Measurements from ENCODE around the gene RSPH1.

RSPH1 gene

GRCh38 chr21:42496120-42496838 is at the start of gene RSPH1:
RSPH1 (minus strand) TSS chr21:42496224; CDS start chr21:42496186, 38 bp downstream.
- peak; percentile 99 for DNase-seq (ENCODE audit: low read depth in 2 of 2)

GRCh38 chr21:42545745-42546144 is 49.7 kb upstream of the RSPH1 start:
- DNase-seq (ENCODE audit: low read depth in 2 of 2), result no peak

DNA sequence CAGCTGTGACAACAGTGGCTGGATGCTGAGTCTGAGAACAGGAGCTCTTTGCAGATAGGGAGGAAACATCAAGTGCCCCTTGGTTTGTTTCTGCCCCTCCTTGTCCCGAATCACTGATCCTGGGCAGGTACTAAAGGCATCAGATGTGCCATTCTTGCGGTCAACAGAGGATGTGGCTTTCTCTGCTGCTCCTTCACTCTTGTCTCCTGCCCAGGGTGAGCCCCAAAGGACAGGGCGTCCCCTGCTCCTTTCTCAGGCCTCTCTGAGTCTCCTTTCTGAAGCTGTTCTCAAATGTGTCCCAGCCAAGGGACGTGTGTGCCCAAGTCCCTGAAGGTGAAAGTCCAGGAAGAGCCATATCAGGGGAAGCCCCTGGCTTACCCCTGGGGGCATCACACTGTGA is 49.3 kb upstream of the RSPH1 start:
- DNase-seq (ENCODE audit: low read depth in 2 of 2), result no peak

DNA sequence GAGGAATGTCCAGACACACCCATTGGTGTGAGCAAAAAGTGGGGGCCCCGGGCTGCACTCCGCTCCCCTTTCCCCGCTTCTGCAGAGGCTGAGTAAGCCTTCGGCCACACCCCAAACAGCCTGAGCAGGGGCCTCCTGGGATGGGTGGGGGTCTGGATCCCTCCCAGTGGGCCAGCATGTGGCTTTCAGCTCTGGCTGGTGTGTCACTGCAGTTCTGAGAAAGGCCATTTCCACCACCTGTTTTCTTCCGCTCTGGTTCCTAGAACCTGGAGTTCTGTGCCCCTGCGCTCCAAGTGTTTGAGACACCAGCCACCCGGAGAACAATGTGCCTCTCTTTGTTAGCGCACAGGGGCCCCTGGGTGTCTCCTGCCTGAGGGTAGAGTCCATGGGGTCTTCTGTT is 48.5 kb upstream of the RSPH1 start:
- DNase-seq (ENCODE audit: low read depth in 2 of 2), result no peak

DNA sequence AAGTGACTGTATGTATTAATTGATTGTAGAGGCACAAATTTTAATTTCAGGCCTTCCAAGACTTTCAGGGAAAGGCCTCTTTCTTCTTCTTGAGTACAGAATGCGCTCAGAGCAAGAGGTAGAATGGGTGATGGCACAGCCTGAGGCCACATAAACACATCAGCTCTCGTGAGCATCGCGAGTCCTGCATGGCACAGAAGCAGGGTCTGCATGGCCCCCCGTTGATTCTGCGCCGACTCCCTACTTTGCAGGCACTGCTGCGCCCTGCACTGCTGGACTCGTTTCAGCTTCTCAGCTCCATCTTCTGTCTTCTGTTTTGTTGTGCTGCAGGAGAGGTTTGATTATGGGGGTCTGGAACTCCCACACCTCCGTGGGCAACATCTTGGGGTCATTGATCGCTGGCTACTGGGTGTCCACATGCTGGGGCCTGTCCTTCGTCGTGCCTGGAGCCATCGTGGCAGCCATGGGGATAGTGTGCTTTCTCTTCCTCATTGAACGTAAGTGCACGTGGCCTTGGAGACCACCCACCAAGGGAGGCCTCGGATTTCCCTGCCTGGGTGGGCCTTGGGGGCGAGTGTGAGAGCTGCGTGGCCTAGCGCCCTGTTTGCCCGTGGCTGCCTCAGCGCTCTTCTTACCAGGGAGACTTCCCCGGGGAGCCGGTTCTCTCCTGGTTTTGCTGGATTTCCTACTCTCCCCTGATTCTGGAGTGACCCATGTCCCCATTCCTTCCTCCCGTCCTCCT is 47.3 kb upstream of the RSPH1 start:
- no peak for DNase-seq (ENCODE audit: low read depth in 2 of 2)

- DNase-seq (ENCODE audit: low read depth in 2 of 2), result no peak
Observed at GRCh38 chr21:42542596-42542995, 46.6 kb upstream of the RSPH1 start.

- DNase-seq (ENCODE audit: low read depth in 2 of 2), result no peak
Observed at GRCh38 chr21:42542196-42542595, 46.2 kb upstream of the RSPH1 start.

DNA sequence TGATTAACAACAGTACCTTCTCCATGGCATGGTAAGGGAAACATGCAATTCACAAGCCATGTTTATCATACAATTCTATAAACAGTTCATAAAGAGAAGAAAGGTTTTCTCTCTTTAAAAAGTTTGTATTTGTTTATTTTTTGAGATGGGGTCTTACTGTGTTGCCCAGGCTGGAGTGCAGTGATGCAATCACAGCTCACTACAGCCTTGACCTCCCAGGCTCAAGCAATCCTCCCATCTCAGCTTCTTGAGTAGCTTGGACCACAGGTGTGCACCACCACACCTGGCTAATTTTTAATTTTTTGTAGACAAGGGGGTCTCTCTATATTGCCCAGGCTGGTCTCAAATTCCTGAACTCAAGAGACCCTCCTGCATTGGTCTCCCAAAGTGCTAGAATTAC is 45.6 kb upstream of the RSPH1 start:
- DNase-seq (ENCODE audit: low read depth in 2 of 2), result no peak

DNA sequence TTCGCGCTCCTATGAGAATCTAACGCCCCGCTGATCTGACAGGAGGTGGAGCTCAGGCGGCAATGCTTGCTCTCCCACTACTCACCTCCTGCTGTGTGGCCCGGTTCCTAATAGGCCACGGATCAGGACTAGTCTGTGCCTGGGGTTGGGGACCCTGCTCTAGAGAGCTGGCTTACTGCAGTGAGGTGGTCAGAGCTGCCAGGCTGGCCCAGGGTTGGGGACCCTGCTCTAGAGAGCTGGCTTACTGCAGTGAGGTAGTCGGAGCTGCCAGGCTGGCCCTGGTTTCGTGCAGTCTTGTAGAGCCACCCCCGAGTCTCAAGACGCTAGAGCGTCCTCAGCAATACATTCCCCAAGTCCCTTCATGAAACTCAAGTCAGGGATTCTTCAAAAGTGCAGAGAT is 45.1 kb upstream of the RSPH1 start:
- DNase-seq (ENCODE audit: low read depth in 2 of 2), result no peak

DNA sequence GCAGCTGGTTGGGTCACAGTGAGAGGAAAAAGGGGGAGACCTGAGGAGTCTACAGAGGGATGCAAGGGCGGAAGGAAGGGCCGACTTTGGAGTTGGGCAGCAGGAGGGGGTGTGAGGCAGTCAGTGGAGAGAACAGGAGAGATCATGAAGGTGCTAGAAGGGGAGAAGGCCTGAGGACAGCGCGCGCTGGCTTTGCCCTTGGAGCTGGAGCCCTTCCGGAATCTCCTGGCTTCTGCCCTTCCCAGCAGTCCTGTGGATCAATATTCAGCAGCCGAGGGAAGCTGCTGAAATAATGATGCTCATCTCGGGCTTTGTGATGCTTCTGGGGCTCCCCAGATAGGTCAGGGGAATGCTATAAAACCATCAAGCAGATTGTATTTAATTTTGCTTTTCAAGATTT is 44.4 kb upstream of the RSPH1 start:
- DNase-seq (ENCODE audit: low read depth in 2 of 2), result no peak

DNA sequence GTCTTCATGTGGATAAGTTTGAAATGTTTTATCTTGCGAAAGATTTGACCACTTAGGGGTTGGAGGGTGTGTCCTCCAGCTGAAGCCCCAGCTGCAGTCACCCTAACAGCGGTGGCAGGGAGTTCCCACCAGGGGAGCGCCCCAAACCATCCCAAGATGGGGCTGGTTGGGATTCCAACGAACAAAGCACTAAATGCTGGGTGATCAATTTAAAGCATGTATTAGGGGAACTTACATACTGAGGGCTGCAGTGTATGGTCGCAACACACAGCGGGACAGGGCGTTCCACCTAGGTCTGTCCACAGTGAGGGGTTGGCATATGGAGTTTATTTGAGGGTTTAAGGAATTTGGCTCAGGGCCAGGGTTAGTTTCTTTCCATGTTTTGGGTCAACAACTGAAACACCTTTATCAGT is 43.9 kb upstream of the RSPH1 start:
- DNase-seq (ENCODE audit: low read depth in 2 of 2), result no peak

- no peak for DNase-seq (ENCODE audit: low read depth in 2 of 2)
Observed at GRCh38 chr21:42539342-42539741, 43.3 kb upstream of the RSPH1 start.

DNA sequence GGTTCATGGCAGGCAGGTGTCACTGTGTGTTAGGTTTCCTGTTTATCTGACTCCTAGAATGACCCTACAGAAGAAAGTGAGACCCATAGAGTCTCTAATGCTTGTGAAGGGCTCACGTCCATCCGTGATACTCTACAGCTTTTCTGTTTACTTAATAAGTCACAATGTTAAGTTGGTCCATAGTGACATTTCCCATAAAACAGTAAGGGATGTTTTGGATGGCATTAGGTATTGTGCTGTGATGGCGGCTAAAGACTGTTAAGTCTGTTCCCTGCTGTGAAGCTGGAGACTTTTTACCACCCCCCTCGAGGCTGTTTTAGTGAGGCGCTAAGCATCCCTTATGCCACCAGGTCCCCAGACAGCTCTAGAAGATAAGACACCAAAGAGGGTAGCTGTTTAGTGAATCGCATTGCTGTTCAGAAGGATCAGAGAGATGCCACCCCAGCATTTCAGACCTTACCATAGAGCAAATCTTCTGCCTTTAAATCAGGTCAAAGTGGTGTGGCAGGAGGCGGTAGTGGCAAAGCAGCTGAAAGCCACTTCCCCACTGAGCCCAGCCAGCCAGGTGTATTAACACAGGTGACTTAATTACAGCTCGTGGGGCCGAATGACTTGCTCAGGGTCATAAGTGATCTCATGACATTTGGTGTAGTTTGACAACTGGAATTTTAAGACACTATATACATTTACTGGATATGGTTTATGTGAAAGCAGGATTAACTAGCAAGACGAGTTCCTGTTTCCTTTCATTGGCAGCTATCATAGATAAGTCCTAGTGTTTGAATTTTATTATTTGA is 42.7 kb upstream of the RSPH1 start:
- no peak for DNase-seq (ENCODE audit: low read depth in 2 of 2)

DNA sequence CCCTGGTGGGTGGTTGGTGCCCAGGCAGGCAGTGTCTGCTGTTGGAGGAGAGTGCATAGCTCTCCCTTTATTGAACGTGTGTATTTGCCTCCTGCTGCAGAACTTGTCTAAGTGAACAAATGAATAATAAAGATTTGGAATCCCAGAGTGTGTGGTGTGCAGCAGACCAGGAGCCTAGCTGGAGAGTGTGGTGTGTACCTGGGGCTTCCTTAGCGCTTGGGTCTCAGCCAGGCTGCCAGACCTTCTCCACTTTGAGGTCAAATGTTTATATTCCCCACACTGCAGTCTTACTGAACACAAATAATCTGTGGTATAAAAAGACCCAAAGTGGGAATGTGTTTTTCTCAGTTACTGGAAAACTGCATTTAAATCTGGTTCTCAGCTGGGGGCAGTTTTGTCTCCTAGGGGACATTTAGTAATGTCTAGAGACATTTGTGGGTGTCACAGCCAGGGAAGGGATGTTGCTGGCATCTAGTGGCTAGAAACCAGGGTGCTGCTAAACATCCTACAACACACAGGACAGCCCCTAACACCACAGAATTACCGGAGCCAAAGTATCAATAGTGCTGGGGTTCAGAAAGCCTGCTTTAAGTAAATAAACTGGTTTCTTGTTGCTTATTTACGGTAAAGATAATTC is 41.2 kb upstream of the RSPH1 start:
- no peak for DNase-seq (ENCODE audit: low read depth in 2 of 2)

DNA sequence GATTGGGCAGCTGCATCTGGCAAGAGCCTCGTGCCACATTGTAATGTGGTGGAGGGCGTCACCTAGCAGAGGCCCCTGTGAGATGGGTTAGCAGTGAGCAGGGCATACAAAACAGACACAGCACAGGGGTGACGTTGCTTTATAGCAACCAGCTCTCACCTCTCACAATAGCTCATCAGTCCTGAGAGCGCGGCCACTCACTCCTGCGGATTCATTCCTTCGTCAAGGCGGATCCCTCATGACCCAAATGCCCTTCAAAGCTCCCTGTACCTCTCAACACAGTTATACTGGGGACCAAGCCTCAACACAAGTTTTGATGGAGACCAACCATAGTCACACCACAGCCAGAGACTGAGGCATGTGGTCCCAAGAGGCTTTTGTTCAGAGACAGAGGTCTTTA is 40.6 kb upstream of the RSPH1 start:
- no peak for DNase-seq (ENCODE audit: low read depth in 2 of 2)

DNA sequence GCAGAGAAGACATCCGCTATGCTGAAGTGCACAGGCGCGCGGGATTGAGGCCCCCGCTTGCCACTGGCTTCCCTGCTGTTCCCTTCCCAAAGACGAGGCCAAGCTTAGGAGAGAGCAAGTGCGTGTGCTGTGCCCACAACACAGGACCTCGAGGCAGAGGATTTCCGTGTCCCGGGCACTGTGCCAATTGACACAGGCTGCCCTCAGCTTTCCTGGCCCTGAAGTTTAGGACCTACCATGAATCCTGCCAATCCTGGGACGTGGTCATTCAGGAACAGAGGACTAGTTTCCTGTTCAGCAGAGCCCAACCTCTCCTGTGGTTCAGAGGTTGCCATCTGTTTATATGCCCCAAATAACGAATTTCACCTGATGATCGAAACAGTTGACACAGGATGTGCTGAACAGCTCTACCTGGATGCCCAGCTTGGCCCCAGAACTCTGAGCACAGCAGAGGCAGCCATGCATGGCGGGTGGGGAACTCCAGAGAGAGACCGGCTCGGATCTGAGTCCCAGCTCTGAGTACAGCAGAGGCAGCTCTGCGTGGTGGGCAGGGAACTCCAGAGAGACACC is 39.7 kb upstream of the RSPH1 start:
- no peak for DNase-seq (ENCODE audit: low read depth in 2 of 2)

DNA sequence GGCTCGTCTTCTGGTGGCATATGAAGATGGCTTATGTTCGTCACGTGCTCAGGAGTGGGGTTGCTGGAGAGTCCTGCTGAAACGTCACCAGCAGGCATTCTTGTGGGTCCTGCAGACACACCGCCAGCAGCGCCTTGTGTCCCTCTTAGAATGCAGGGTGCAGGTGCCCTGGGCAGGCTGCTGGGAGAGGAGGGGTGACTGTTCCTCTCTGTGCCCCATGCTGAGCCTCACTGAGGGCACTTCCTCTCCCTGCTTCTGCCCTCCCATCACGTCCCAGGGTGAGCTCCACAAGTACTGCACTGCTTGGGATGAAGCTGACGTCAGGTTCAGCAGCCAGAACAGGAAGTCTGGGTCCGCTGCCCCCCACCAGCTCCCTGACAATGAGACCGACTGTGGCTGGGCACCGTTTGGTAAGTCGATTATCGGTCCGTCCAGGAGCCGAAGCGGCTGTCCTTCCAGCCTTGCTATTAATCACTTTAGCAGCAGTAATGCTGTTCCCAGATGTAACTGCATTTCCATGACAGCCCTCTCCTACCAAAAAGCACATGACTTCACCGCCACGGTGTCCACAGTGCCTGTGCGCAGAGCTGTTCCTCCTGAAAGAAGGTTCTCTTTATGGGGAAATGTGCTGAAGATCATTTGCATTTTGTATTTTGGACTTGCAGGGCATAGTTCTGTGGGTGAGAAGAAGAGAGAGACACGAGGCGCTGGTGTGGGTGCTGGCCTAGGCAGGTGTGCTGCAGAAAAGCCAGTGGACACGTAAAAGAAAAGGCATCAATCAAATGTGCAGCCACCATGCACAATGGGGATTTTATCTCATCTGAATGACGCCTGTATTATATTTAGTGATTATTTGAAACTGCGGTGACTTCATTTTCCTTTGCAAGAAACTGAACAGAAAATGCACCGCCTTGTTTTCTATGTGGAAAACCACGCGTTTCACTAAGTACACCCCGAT is 38.7 kb upstream of the RSPH1 start:
- DNase-seq (ENCODE audit: low read depth in 2 of 2), result no peak

DNA sequence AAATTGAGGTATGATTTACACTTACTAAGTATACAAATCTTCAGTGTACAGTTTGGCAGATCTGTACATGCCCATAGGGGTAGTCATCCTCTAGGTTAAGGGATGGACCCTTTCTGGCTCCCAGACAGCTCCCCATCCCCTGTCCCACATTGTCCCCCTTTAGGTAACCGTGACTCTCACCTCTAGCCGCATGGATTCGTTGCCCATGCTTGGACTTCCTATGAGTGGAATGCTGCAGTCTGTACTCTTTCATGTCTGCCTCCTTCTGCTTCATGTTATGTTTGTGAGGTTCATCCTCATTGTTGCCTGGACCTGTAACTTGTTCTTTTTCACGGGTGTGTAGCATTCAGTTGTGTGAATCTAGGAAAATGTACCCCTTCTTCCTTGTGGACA is 37.9 kb upstream of the RSPH1 start:
- DNase-seq (ENCODE audit: low read depth in 2 of 2), result no peak

DNA sequence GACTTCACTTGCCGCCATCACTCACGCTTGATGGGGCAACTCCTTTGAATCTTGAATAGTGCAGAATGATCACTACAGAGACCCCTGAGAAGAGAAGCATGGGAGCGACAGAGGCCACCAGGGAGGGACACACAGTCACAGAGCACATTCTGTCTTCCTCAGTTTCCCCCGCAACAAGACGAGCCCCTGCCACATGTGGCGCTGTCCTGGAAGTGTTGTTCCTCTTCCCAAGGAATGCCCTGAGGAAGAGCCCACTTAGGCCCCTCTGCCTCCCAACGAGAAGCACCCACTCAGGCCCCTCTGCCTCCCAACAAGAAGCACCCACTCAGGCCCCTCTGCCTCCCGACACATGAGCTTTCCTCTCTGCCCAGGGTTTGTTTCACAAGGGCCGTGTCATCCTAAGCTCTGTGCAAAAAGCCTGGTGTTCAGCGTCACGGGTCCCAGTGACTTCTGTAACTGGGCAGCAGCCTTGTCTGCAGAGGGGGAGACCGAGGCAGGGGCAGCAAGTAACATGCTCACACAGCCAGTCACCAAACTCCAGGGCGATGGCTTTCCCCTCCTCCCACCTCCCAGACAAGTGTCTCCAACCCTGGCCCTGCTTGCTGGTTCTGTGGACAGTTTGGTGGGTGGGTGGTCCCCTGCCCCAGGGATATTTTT is 37.4 kb upstream of the RSPH1 start:
- DNase-seq (ENCODE audit: low read depth in 2 of 2), result no peak
